Stimulated activated CD8-positive, alpha-beta memory T cell treated with anti-CD3 and anti-CD28 coated beads, Interleukin-15, amount 100 ng/mL, for 1 hour (primary cell): ENCODE measurements around the gene ANKH.

Experiments used
- DNase-seq: peaks from one replicate; pipeline ENCODE4 v3.0.0-alpha.2; 2020; ENCODE audit warnings: low read depth

ANKH gene

DNA sequence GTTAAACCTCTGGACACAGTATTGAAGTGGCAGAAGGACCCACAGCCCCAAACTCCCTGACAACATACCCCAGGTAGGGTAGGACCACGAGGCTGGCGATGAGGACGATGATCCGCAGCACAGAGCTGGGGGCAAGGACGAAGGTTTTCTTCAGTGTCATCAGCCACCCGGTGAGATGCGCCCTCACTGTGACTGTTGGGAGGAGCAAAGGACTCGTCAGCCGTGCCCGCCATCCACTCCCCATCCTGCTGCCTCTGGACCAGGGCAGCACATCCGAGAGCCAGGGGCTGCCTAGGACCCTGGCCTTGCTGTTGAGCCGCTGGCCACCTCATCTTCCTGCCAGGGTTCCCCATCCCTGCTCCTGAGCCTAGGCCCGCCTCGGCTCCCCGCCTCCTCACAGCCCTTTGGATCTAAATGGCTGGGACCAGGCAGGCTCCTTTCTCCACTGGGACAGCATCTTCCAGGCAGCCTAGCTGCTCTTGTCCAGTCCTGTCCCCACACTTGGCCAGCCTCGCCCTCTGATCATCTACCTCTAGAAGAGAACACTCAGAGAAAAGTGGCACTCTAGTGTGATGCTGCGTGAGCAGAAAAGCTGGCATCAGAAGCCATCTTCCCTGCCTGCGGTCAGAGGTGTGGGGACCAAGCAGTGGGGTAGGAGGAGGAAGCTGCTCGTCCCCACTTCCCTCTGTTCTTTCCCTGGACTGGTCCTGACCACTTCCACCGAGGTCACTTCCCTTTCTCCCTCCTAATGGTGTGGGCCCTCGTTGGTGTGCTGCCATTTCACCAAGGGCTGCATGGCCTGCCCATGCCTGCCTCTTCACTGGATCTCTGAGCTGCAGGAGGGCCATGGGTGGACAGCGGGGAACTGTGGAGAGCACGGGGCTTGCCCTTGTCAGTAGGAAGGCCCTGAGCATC, 157.8 kb downstream of the ANKH start:
- DNase-seq, result no peak

DNA sequence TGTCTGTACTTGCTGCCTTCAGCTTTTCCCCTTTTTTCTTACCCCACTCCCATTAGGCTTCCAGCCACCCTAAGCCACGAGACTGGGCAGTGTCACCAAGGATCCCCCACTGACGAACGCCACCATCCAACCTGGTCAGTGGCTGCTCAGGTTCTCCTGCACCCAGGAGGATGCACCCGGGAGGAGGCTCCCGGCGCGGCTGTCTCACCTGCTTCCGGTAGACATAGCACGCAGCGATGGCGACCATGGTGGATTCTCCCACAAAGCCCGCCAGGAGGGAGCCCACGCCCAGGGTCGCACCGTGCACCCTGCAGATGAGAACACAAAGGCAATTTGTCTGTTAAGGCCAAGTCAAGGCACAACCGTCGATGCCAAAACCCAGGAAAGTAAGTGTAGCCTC, 158.9 kb downstream of the ANKH start:
- DNase-seq, result no peak

DNA sequence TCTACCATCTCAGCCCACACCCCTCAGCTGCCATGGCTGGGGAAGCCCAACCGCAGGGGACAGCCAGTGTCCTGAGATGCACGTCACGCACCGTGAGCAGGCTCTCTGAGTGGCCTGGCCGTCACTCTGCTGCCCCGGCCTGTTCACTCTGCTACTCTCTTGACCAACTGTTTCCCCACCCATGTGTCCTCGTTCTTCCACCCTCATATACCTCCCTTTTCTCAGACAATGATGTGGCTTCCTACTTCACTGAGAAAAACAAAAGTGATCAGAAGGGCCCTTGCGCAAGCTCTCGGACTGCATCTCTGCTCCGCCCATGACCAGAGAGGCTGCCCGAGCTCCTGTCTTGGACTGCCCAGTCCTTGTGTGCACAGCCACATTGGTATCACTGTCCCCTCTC, 159.4 kb downstream of the ANKH start:
- DNase-seq, result no peak

DNA sequence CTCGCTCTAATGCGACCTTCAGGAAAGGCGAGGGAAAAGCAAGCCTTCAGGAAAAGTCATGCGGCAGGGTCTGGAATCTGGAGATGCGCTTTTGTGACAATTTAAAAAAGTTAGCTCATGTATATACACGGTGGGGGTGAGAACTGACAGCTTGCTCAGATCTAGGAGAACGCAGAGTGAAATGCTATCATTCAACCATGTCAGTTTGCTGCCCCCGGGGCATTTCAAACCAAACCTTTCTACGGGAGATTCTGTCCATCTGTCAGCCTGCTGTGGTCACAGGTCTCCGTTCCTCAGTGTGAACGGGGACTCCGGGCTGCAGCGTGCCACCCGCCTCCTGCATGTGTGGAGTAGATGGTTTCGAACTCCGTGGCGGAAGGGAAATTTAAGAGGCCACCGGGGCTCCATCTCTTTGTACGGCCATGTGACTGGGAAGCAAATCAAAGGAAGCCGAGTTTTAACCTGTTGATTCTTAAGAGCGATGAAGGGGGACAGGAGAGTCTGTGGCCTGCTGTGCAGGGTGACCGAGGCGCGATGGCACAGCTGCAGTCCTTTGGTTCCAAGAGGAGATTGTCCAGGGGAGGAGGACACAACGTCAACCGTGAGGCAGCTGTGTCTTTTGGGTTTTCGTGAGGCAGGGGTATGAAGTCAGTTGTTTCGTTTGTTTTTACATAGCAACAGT, 161.1 kb downstream of the ANKH start:
- DNase-seq, result no peak

DNA sequence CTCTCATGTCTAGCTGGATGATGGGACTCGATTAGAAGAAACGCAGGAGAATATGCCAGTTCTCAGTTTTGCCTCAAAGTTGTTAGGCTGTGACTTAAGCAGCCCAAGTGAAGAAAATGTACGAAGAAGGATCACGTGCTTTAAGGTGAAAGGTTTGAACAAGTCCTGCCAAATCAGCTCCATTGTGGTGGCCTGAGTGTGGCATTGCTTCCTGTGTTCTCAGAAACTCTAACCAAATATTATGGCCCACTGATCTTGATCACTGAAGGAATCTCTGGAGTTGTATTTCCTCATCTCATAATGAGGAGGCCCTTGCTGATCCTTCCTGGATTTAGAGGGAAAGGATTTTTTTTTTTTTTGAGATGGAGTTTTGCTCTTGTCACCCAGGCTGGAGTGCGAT, 163.0 kb downstream of the ANKH start:
- DNase-seq, result no peak

DNA sequence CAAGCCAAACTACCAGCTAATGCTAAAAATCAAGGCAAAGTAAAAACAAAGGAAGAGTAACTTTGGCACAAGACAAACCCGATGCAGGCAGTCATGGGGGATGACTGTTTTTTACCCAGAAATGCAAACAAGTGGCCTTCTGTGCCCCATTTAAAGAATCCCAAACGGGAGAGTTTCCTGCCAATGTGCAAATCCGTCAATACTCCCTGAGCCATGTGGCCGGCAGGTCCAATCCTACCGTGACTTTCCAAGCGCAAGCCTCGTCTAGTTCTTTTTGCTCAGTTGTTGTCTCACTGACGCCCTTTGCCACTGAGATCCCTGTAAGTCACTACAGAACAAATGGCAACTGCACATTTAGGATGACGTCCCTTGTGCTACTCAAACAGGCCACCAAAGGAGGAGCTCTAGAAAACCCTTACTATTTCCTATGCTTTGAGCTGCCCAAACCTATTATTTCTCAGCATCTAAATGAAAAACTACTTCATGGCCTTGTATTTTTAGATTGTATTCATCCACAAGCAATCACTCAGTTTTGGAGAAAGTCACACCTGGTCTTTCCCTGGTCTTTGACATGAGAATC, 163.7 kb downstream of the ANKH start:
- no peak for DNase-seq

DNA sequence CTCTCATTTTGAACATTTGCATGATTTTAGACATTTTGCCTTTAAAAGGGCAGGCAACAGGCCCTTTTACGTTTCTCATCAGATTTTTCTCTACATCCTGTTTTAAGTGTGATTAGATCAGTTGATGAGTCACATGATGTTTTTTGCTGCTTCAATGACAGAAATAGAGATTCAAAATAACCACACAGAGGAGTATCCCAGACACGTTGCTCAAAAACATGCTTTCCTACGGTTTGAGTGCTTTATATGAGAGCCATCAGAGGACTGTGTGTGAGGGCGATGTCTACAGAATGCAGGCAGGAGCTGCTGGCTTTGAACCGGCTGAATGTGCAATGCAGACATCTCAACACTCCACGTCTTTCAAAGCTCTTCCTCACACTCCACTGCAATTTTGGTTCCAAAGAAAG, 165.0 kb downstream of the ANKH start:
- DNase-seq, result no peak

DNA sequence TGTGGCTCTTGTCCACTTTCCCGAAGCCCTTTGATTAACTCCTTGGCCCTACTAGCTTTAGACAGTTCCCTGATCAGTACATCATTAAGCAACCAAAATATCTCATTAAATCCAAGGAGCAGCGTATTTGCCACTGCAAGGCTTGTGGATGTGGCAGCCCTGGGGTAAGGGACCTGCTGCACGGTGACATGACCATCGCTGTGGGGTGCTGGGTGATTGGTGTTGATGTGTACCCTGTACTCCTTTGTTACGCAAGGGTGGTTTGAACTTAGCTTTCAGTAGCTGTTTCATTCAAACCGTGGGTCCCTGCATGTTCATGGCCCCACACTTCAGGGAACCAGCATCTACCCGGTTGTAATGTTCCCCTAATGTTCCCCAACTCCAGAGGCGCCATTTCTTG, 166.0 kb downstream of the ANKH start:
- DNase-seq, result no peak

DNA sequence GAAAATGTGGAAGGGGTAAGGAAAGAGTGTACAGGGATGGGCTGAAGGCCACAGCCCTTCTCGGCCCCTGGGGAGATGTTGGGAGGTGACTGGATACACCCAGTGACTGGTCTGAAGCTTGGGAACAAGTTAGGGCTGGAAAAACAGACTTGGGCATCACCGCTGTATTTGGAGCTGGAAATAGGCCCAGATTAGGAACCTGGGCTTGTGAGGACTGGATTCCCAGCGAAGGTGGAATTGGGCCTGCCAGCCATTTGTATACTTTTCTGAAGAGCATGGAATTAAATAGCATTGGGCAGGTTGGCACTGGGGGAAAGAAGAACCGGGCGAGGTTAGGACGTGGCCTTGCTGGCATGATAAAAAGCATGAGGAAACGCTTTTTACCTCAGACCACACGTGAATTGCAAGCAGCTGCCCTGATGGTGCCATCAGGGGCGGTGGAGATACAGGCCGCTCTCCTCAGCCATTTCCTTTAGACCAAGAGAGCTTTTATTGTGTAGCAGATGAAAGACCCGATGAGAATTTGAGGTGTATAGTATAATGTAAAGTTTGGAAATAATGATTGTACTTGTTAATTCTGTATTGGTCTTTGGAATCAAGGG, 169.2 kb downstream of the ANKH start:
- DNase-seq, result no peak

DNA sequence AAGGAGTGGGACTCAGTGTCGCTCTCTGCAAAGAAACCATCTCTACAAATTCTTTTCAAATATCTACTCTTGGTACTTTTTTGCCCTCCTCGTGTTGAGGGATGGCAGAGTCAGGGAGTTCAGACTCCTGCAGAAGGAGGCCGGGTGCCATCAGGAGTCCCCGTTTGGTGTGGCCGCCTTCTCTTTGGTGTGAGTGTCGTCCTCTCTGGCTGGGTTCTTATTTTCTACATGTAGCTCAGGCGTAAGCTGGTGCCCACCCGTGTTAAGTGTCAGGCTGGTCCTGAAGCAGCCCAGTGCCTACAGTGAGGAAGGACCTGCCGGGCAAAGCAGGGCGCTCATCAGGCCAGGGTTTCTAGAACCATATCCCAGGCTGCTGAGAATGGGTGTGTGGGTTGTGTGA, 170.0 kb downstream of the ANKH start:
- no peak for DNase-seq

DNA sequence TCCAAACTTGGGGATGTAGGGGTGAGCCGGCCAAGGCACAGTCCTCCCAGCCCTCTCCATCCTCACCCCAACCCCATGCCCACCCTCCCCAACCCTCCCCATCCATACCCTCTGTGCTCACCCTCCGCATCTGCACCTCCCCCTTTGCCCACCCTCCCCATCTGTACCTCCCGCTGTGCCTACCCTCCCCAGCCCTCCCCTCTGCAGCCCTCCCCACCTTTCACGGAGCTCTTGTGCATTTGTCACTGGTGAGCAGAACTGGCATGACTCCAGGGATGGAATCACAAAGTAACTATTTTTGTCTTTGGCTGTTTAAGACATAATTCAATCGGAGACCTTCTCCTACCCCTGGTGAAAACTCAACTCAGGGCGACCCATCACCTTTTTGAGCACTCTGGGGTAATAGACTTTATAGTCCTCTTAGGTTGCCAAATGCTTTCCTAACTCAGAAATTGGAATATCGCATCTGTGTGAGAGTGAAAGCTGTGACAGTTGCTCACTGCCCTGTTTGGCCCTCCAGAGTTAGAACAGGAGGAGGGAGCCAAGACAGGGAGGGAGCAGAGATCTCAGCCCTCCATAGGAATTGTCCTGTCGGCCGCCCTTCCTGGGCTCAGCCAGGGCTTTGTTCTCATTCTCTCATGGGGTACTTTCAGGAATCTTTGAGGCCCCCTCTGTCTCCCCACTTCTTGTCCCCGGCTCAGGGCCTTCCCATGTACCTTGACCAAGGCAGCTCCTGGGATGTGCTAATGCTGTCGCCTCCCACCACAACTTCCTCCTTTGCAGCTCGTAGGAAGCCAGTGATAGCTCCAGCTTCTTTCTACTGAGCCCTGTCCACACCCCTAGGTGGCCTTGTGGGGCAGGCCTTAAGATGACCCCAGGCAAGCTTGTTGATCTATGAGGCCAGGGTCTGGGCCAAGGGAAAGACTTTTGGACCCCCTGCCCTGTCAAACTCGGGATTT, 170.8 kb downstream of the ANKH start:
- no peak for DNase-seq

DNA sequence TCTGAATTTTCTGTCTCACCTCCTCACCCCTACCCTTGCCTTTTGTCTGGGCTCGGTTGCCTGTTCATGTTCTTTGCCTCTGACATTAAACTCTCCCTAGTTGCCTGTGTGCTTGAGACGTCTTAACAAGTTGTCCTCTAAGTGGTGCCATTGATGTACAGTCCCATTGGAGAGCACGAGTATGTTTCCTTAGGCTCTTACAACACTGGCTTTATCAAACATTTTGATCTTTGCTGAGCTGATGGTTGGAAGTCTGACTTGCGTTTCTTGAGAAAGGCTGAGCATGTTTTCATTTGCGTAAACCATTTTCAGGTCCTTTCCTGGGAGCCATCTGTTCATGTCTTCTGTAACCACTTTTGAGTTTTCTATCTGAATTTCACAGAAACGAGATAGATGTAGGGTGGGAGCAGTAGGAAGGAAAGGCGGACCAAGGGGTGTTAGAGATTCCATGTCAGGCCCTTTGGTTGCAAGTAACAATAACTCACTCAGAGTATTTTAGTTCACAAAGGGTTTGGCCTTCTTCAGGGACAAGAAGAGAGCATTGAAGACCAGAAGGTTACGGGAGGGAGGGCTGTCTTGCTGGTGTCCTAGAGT, 171.7 kb downstream of the ANKH start:
- no peak for DNase-seq

DNA sequence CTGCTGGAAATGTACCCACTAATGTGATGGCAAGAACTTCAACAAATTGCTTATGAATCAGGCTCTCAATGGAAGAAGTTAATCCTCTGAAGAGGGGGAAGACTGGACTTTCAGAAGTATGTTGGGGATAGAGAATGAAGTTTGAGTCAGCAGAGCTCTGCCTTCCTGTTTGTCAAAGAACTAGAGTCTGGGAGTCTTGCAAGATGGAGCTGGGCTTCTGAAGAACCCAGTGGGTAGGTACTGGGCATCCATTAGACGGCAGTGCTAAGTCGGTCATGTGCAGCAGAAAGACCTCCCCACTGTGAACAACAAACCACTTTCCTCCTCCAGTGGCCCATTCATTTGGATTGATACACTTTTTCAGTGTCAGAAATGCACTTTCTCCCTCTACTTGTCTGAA, 172.4 kb downstream of the ANKH start:
- DNase-seq, result no peak

DNA sequence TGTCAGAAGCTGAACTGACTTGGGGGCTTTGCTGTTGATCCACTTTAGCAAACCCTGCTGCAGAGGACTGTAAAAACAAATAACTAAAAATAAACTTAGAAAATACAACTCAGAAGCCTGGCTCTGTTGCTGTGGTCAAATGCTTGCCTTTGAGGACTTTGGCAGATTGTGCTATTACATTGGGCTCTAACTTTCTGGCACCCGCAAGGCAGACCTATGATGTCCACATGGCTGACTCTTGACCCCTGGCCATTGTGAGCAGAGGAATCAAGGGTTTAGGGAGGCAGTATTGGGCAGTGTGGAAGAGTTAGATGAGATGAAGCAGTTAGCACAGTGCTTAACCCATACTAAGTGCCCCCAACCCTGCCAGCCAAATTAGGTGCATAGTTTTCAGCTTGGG, 173.1 kb downstream of the ANKH start:
- DNase-seq, result no peak

DNA sequence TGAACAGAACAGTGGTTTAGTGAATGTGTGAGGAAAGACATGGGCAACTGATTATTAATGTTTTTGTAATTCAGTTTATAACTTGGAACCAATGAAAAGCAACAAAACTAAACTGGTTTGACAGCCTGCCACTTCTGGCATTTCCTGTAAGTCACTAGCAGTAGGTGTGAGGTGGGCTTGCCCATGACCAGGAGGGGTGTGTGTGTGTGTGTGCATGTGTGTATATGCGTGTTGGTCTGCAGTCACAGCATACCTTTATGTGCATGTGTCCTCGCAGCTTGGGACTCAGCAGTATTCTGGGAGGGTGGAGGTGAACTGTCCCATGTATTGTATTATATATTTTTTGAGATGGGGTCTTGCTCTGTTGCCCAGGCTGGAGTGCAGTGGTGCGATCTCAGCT, 174.7 kb downstream of the ANKH start:
- no peak for DNase-seq

DNA sequence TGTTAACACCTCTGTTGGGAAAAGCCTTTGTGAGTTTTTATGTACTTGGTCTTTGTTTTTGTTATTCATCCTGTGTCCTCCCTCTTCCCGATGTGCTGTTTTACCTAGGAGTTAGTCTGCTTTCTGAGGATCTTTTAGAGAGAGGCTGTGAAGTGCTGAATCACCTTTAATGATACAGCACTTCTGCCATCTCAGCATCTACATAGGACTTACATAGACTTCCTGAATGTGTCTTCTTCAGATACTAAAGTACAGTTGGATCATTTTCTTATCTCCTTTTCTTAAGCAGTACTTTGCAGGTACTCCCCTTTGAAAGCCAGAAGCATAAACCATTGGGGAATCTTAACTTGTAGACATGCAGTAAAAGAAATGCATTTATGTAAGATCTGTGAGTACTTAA, 175.5 kb downstream of the ANKH start:
- DNase-seq, result no peak

DNA sequence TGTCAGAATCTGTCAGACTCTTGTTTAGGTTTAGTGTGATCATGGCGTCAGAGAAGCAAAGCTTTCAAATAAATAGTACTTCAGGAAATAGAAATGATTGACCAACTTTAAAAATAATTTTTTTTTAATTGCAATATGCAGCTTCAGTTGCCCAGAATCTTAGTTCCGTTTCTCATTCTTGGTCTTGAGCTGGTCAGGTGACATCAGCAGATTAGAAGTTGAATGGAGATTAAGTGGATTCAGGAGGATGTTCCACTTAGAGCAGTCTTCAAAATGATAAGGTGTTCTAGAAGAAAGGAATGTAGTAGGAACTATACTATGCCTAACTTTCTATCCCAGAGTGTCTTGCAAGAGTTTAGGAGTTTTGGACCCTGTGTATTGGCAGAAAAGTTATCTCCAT, 176.4 kb downstream of the ANKH start:
- no peak for DNase-seq

DNA sequence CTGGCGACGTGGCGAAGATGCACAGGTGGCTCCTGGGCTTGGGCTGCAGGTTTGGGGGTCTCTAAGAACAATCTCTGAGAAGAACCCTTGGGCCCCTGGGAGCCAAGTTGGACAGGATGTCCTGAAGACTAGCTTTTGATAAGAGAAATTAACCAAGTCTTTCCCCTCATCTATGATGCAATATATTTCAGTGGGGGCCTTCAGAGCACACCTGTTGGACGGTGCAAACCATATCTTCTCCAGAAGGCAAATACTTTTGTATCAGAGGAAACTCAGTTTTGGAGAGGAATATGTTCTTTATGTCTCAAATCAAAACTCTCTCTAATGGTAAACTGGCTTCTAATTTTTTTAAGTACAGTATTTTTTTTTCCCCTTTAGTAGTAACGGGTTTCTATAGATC, 178.5 kb downstream of the ANKH start:
- no peak for DNase-seq

DNA sequence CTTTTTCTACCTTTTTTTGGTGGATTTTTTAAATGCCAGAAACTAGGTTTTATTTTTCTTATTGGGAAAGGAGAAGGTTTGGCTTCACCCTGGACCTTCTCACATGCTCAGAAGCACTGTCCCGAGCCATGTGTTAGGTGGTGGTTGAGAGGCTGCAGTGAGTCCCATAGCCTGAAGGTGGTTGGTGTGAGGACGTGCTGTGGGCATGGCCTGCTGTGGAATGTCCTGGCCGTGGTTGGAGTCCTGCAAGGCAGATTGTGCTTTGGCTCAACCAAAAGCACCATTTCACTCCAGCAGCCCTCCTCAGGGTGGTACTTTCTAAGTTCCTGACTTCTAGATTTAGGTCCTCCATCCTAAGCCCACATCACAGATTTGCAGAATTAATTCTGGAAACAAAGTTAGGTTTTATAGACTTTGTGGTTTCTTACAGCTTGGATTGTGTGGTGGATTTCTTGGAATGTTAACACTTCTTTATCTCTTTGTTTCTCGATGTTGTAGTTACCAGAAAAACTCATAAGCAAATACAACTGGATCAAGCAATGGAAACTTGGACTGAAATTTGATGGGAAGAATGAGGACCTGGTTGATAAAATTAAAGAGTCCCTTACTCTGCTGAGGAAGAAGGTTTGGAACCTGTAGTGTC, 184.4 kb downstream of the ANKH start:
- no peak for DNase-seq

DNA sequence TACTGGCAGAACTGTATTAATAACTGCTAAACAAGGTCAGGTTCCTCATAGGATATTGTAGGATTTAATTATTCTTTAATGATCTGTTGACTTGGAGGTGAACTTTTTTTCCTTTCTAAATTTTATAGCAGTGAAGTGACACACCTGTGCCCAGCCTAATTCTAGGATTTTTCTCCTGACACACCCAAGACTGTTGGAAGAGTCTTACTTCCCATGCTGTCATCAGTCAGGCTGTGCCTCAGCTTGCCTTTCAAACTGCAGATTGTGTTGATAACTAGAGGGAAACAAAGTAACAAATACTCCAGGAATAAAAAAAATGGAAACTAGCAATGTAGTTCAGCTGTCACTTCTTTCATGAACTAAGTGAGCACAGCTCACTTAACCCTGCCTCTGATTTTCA, 185.1 kb downstream of the ANKH start:
- no peak for DNase-seq

DNA sequence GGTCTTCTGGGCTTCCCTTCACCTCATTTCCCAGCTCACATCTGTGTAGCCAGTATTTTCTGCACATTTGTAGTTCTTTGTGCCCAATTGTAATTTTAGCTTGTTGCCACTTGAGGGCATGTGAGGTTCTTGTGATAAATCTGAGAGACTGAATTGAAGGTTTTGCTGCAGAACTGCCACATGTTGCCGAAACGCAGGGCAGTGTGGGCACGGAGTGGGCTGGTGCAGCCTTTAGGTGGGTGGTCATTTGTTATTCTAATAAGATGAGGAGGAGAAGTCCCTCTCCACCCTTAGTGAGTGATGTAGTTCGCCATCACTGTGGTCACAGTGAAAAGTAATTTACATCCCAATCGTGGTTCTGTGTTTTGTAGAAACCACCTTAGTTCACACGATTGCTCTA, 185.8 kb downstream of the ANKH start:
- no peak for DNase-seq
